Measurements from ENCODE around the gene BSN.
"Not testable (repeated sequence)": the region's sequence is repeated elsewhere in the genome, so short reads cannot be mapped to it uniquely, and the experiment has no call there.

Gene BSN

DNA sequence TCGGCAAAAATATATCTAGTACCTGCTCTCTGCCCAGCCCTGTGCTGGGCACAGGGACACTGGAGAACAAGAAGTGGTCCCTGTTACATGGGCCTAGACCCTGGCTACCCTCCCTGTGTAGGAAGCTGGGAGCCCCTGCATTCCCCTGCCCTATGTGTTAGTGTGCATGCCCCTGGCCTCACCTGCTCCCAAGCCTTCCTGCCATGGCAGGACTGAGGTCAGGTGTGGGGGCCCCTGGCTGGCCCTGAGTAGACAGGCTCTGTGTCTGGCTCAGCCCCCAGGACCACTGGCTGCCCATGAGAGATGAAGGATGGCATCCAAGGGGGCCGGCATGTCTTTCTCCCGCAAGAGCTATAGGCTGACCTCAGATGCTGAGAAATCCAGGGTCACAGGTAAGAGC lies 136.6 kb downstream of the BSN start:
- DNase-seq; H3K27ac ChIP-seq (ENCODE audit: low read length); ATAC-seq (ENCODE audit: insufficient read depth, low read depth); H2AFZ ChIP-seq (ENCODE audit: low read depth, low read length); H3K36me3 ChIP-seq (ENCODE audit: insufficient read depth, low read length); H3K9me3 ChIP-seq (ENCODE audit: insufficient read depth, low read length, severe bottlenecking); H3K27me3 ChIP-seq (ENCODE audit: insufficient read depth, low read length, poor library complexity); H4K20me1 ChIP-seq (ENCODE audit: insufficient read depth, low read length): not testable (repeated sequence)
- Histone ChIP-seq H3K9ac (ENCODE audit: low read depth, low read length) (peak overlapping the region; percentile 79; the same call in 1 of the 2 replicates), H3K79me2 (ENCODE audit: insufficient read depth, low read length) (peaks cover 29% of the 10 kb centered on the region), H3K4me2 (ENCODE audit: insufficient read depth, low read length) (peak overlapping the region; percentile 69), H3K4me1 (ENCODE audit: insufficient read depth, low read length) (peaks cover 28% of the 10 kb centered on the region), H3K4me3 (ENCODE audit: low read depth in 1 of 2, low read length in 2 of 2) (peak overlapping the region in 1 of 2 experiments; percentile 81; a peak in 2 of 4 replicates)

DNA sequence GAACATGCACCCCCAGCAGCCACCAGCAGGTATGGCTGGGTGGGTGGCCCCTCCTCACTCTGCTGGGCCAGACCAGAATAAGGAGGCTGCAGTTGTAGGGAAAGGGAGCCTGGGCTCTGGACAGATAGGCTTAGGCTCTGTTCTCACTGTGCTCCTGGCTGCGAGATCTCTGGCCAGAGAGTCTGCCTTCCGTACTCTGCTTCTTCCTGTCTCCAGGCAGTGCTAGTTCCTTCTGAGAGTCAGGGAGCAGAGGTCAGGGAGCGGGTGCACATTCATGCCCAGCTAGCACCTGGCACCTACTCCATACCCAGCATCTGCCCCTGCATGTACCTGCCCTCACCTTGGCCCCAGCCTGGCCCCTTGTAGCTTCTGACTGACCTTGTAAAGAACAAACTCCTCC lies 137.2 kb downstream of the BSN start:
- H3K4me2 ChIP-seq (ENCODE audit: insufficient read depth, low read length) = peak overlapping the region; percentile 69
- peaks cover 28% of the 10 kb centered on the region for H3K4me1 ChIP-seq (ENCODE audit: insufficient read depth, low read length)
- not testable (repeated sequence) for DNase-seq; H3K9me3 ChIP-seq (ENCODE audit: insufficient read depth, low read length, severe bottlenecking); ATAC-seq (ENCODE audit: insufficient read depth, low read depth); H2AFZ ChIP-seq (ENCODE audit: low read depth, low read length); H4K20me1 ChIP-seq (ENCODE audit: insufficient read depth, low read length); H3K27me3 ChIP-seq (ENCODE audit: insufficient read depth, low read length, poor library complexity); H3K27ac ChIP-seq (ENCODE audit: low read length); H3K9ac ChIP-seq (ENCODE audit: low read depth, low read length); H3K36me3 ChIP-seq (ENCODE audit: insufficient read depth, low read length)
- peaks cover 29% of the 10 kb centered on the region for H3K79me2 ChIP-seq (ENCODE audit: insufficient read depth, low read length)
- peak overlapping the region in 1 of 2 experiments; percentile 81; a peak in 1 of 4 replicates for H3K4me3 ChIP-seq (ENCODE audit: low read depth in 1 of 2, low read length in 2 of 2)

- H3K4me2 ChIP-seq (ENCODE audit: insufficient read depth, low read length); H3K9ac ChIP-seq (ENCODE audit: low read depth, low read length); ATAC-seq (ENCODE audit: insufficient read depth, low read depth); DNase-seq; H4K20me1 ChIP-seq (ENCODE audit: insufficient read depth, low read length); H3K9me3 ChIP-seq (ENCODE audit: insufficient read depth, low read length, severe bottlenecking); H3K27ac ChIP-seq (ENCODE audit: low read length); H2AFZ ChIP-seq (ENCODE audit: low read depth, low read length); H3K4me3 ChIP-seq (ENCODE audit: low read depth in 1 of 2, low read length in 2 of 2); H3K27me3 ChIP-seq (ENCODE audit: insufficient read depth, low read length, poor library complexity): not testable (repeated sequence)
- Histone ChIP-seq H3K4me1 (ENCODE audit: insufficient read depth, low read length) (peaks cover 19% of the 10 kb centered on the region), H3K36me3 (ENCODE audit: insufficient read depth, low read length) (peaks cover 18% of the 10 kb centered on the region), H3K79me2 (ENCODE audit: insufficient read depth, low read length) (peaks cover 25% of the 10 kb centered on the region)
These were observed 140.3 kb downstream of the BSN start for GRCh38 chr3:49694409-49695070.

DNA sequence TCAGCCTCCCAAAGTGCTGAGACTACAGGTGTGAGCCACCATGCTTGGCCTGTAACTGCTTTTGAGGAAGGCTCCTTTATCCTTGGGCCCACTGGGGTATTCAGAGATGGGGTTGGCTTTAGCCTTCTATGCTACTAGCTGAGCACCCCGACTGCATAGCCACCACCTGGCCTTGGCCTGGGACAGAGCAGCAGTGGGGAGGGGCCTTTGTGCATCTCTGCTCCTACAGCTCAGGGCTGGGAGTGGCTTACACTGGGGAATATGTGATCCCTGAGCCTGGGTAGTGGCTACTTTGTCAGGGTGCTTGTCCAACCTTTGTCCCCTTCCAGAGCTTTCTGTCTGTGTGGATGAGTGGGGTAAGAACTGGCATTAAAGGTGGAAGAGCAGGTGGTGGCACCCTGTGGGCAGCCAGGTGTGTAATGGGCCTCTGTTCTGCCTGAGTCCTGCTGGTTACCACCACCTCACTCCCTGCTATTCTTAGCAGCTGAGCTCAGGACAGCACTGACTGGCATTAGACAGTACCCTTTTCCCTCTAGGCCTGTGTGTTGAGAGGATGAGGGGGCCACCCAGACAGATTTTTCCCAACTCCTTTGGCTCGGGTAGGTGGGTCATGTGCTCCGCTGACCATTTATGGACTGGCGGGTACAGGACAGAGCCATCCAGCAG lies 141.2 kb downstream of the BSN start:
- H3K27me3 ChIP-seq (ENCODE audit: insufficient read depth, low read length, poor library complexity); H4K20me1 ChIP-seq (ENCODE audit: insufficient read depth, low read length); H3K27ac ChIP-seq (ENCODE audit: low read length); H3K9me3 ChIP-seq (ENCODE audit: insufficient read depth, low read length, severe bottlenecking); H2AFZ ChIP-seq (ENCODE audit: low read depth, low read length); H3K9ac ChIP-seq (ENCODE audit: low read depth, low read length); ATAC-seq (ENCODE audit: insufficient read depth, low read depth); H3K4me3 ChIP-seq (ENCODE audit: low read depth in 1 of 2, low read length in 2 of 2); H3K4me2 ChIP-seq (ENCODE audit: insufficient read depth, low read length); DNase-seq: not testable (repeated sequence)
- peaks cover 15% of the 10 kb centered on the region for H3K79me2 ChIP-seq (ENCODE audit: insufficient read depth, low read length)
- peaks cover 13% of the 10 kb centered on the region for H3K4me1 ChIP-seq (ENCODE audit: insufficient read depth, low read length)
- H3K36me3 ChIP-seq (ENCODE audit: insufficient read depth, low read length) = peaks cover 27% of the 10 kb centered on the region

GRCh38 chr3:49699281-49699979 lies 145.2 kb downstream of the BSN start:
- Histone ChIP-seq H3K4me3 (ENCODE audit: low read depth in 1 of 2, low read length in 2 of 2) (no peak overlapping the region), H3K4me2 (ENCODE audit: insufficient read depth, low read length) (no peak overlapping the region), H2AFZ (ENCODE audit: low read depth, low read length) (no peak overlapping the region), H3K27me3 (ENCODE audit: insufficient read depth, low read length, poor library complexity) (no peaks in the 10 kb centered on the region), H3K79me2 (ENCODE audit: insufficient read depth, low read length) (peaks cover 1% of the 10 kb centered on the region; the same call in 1 of the 2 replicates), H3K36me3 (ENCODE audit: insufficient read depth, low read length) (peaks cover 56% of the 10 kb centered on the region), H3K27ac (ENCODE audit: low read length) (no peak overlapping the region), H4K20me1 (ENCODE audit: insufficient read depth, low read length) (peaks cover 7% of the 10 kb centered on the region), H3K4me1 (ENCODE audit: insufficient read depth, low read length) (no peaks in the 10 kb centered on the region), H3K9ac (ENCODE audit: low read depth, low read length) (no peak overlapping the region), H3K9me3 (ENCODE audit: insufficient read depth, low read length, severe bottlenecking) (no peaks in the 10 kb centered on the region)
- ATAC-seq (ENCODE audit: insufficient read depth, low read depth) (no peak), DNase-seq (no peak)
- TF ChIP-seq, protein P1, sequence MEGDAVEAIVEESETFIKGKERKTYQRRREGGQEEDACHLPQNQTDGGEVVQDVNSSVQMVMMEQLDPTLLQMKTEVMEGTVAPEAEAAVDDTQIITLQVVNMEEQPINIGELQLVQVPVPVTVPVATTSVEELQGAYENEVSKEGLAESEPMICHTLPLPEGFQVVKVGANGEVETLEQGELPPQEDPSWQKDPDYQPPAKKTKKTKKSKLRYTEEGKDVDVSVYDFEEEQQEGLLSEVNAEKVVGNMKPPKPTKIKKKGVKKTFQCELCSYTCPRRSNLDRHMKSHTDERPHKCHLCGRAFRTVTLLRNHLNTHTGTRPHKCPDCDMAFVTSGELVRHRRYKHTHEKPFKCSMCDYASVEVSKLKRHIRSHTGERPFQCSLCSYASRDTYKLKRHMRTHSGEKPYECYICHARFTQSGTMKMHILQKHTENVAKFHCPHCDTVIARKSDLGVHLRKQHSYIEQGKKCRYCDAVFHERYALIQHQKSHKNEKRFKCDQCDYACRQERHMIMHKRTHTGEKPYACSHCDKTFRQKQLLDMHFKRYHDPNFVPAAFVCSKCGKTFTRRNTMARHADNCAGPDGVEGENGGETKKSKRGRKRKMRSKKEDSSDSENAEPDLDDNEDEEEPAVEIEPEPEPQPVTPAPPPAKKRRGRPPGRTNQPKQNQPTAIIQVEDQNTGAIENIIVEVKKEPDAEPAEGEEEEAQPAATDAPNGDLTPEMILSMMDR (IDR thresholded peaks at IDR 0.05; ENCODE audit: borderline replicate concordance, extremely low read depth, low read length, poor library complexity, severe bottlenecking) = no peak
- no peak for TF ChIP-seq EZH2 (IDR thresholded peaks at IDR 0.05; ENCODE audit: borderline replicate concordance, low read depth, low read length, severe bottlenecking)

Data from DND-41 (cell line).